MM.1S (cell line): ENCODE results near the gene MEIOSIN.
A peak's percentile ranks its signal among the peaks of the same experiment; 100 is the strongest.

Experiments
- DNase-seq: peaks from one replicate; pipeline ENCODE4 v3.0.0-alpha.2; 2015
- H2AFZ ChIP-seq: fragments of 300-600 bp; sonication (generic); 2 replicates; pipeline ENCODE4 v1.6.0; 2016; ENCODE audit warnings: antibody characterized with exemption, low read length
- H3F3A ChIP-seq: fragments of 300-600 bp; sonication (generic); 2 replicates; pipeline ENCODE4 v1.6.1; 2016; ENCODE audit warnings: mild to moderate bottlenecking, antibody characterized with exemption, low read length, moderate library complexity, mixed read lengths; ENCODE audit not compliant: insufficient read depth
- H3K27ac ChIP-seq: fragments of 300-600 bp; sonication (generic); 2 replicates; pipeline ENCODE4 v1.5.1; 2016; ENCODE audit warnings: mild to moderate bottlenecking, low read length
- H3K27me3 ChIP-seq: fragments of 300-600 bp; sonication (generic); replicated peaks from 2 replicates; pipeline ENCODE4 v1.6.0; 2016; ENCODE audit warnings: low read length; ENCODE audit not compliant: insufficient read depth
- H3K36me3 ChIP-seq: fragments of 300-600 bp; sonication (generic); replicated peaks from 2 replicates; pipeline ENCODE4 v1.6.1; 2016; ENCODE audit warnings: mild to moderate bottlenecking, low read length, mixed read lengths; ENCODE audit not compliant: insufficient read depth
- H3K4me1 ChIP-seq: fragments of 300-600 bp; sonication (generic); 2 replicates; pipeline ENCODE4 v1.6.1; 2016; ENCODE audit warnings: low read length, mixed read lengths
- H3K4me2 ChIP-seq: fragments of 300-600 bp; sonication (generic); 2 replicates; pipeline ENCODE4 v1.6.0; 2016; ENCODE audit warnings: low read depth, low read length
- H3K4me3 ChIP-seq: fragments of 300-600 bp; sonication (generic); 2 replicates; pipeline ENCODE4 v1.5.1; 2016; ENCODE audit warnings: low read length, mixed read lengths
- H3K79me2 ChIP-seq: fragments of 300-600 bp; sonication (generic); 2 replicates; pipeline ENCODE4 v1.6.1; 2016; ENCODE audit warnings: mixed run types, low read length, mixed read lengths
- H3K9ac ChIP-seq: fragments of 300-600 bp; sonication (generic); 2 replicates; pipeline ENCODE4 v1.6.1; 2016; ENCODE audit warnings: low read length, mixed read lengths
- H3K9me2 ChIP-seq: fragments of 300-600 bp; sonication (generic); replicated peaks from 2 replicates; pipeline ENCODE4 v1.6.1; 2016; ENCODE audit warnings: mild to moderate bottlenecking, low read length, mixed read lengths; ENCODE audit not compliant: insufficient read depth
- H3K9me3 ChIP-seq: fragments of 300-600 bp; sonication (generic); replicated peaks from 2 replicates; pipeline ENCODE4 v1.6.1; 2016; ENCODE audit warnings: mild to moderate bottlenecking, low read length, mixed read lengths; ENCODE audit not compliant: insufficient read depth
- H4K20me1 ChIP-seq: fragments of 300-600 bp; sonication (generic); 2 replicates; pipeline ENCODE4 v1.6.1; 2016; ENCODE audit warnings: mild to moderate bottlenecking, low read length, moderate library complexity, mixed read lengths; ENCODE audit not compliant: insufficient read depth
- EZH2 ChIP-seq: fragments of 300-600 bp; sonication (generic); optimal IDR thresholded peaks from 2 replicates; pipeline ENCODE3; 2017; ENCODE audit warnings: low read depth, mild to moderate bottlenecking, antibody characterized with exemption, low read length, mixed read lengths
- EZH2phosphoT487 ChIP-seq: fragments of 300-600 bp; sonication (generic); IDR thresholded peaks from 2 replicates; pipeline ENCODE4 v1.6.1; 2018; ENCODE audit warnings: antibody characterized with exemption, low read length
- TF ChIP-seq, protein P1 (sequence below): fragments of 300-600 bp; sonication (generic); IDR thresholded peaks from 2 replicates; pipeline ENCODE4 v1.5.1; 2016; ENCODE audit warnings: antibody characterized with exemption, low read length, mixed read lengths

Gene MEIOSIN

DNA sequence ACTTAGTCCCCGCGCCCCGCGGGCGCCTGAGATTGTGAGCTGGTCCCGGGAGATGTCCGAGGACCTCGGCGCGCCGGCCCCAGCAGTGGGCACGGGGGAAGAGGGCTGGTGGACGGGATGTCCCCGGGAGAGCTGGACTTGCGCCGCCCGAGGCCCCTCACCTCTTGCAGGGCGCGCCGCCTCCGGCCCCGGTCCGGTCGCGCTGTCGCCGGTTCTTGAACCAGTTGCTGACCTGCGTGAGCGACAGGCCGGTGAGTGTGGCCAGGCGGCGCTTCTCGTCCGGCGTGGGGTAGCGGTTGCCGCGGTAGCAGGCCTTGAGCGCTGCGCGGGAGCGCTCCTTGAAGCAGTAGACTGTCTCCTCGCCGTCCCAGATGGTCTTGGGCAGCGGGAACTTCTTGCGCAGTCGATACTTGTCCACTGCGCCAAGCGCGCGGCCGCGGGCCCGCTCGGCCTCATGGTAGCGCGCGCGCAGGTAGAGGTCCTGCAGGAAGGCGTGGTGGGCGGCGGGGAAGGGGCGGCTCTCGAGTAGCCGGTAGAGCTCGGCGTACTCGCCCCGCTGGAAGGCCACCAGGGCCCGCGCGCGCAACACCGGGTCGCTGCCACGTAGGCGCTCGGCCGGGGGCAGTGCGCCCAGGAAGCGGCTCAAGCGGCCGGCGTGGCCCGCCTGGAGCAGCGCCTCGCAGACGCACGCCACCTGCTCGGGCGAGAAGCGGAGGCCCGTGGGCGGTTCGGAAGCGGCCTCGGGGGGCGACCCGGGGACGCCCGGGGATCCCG, 34.8 kb downstream of the MEIOSIN start:
- Histone ChIP-seq H3K9me2 (no peaks in the 10 kb centered on the region), H3F3A (peaks cover 14% of the 10 kb centered on the region), H3K27me3 (peaks cover 22% of the 10 kb centered on the region; the same call in 1 of the 2 replicates), H3K9me3 (no peaks in the 10 kb centered on the region), H3K4me3 (peak overlapping the region; percentile 90), H3K36me3 (no peaks in the 10 kb centered on the region), H2AFZ (peak overlapping the region; percentile 64), H3K9ac (peak overlapping the region; percentile 7; the same call in 1 of the 2 replicates), H3K27ac (no peak overlapping the region), H3K4me2 (peak overlapping the region; percentile 99), H4K20me1 (no peaks in the 10 kb centered on the region), H3K4me1 (peaks cover 5% of the 10 kb centered on the region), H3K79me2 (no peaks in the 10 kb centered on the region)
- TF ChIP-seq EZH2phosphoT487: no peak
- TF ChIP-seq EZH2: no peak
- TF ChIP-seq, protein P1, sequence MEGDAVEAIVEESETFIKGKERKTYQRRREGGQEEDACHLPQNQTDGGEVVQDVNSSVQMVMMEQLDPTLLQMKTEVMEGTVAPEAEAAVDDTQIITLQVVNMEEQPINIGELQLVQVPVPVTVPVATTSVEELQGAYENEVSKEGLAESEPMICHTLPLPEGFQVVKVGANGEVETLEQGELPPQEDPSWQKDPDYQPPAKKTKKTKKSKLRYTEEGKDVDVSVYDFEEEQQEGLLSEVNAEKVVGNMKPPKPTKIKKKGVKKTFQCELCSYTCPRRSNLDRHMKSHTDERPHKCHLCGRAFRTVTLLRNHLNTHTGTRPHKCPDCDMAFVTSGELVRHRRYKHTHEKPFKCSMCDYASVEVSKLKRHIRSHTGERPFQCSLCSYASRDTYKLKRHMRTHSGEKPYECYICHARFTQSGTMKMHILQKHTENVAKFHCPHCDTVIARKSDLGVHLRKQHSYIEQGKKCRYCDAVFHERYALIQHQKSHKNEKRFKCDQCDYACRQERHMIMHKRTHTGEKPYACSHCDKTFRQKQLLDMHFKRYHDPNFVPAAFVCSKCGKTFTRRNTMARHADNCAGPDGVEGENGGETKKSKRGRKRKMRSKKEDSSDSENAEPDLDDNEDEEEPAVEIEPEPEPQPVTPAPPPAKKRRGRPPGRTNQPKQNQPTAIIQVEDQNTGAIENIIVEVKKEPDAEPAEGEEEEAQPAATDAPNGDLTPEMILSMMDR: no peak
- peak; percentile 44 for DNase-seq

DNA sequence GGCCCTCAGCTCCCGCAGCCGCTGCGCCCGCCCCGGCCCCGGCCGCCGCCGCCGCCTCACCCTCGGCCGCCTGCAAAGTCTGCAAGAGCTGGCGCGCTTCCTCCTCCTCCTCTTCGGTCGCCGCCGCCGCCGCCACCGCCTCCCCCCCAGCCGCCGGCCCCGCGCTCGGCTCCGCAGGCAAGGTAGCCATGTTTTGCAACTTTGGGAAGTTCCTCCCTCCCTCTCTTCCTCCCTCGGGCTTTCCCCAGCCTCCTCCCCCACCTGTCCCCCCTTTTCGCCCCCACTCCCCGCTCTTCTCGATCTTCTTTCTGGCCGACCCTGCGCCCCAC, 35.4 kb downstream of the MEIOSIN start:
- no peaks in the 10 kb centered on the region for H3K9me3 ChIP-seq
- peak overlapping the region; percentile 90 for H3K4me3 ChIP-seq
- peaks cover 5% of the 10 kb centered on the region for H3K4me1 ChIP-seq
- no peak overlapping the region for H3K27ac ChIP-seq
- H3K4me2 ChIP-seq: peak overlapping the region; percentile 99
- H4K20me1 ChIP-seq: no peaks in the 10 kb centered on the region
- peaks cover 19% of the 10 kb centered on the region; the same call in 1 of the 2 replicates for H3K27me3 ChIP-seq
- TF ChIP-seq, protein P1: no peak
- TF ChIP-seq EZH2phosphoT487 (no peak), EZH2 (no peak)
- peak overlapping the region; percentile 64; the same call in 1 of the 2 replicates for H3K9ac ChIP-seq
- H3K36me3 ChIP-seq: no peaks in the 10 kb centered on the region
- peak overlapping the region; percentile 90 for H2AFZ ChIP-seq
- no peak for DNase-seq
- H3K79me2 ChIP-seq: no peaks in the 10 kb centered on the region
- no peaks in the 10 kb centered on the region for H3K9me2 ChIP-seq
- H3F3A ChIP-seq: peaks cover 14% of the 10 kb centered on the region

DNA sequence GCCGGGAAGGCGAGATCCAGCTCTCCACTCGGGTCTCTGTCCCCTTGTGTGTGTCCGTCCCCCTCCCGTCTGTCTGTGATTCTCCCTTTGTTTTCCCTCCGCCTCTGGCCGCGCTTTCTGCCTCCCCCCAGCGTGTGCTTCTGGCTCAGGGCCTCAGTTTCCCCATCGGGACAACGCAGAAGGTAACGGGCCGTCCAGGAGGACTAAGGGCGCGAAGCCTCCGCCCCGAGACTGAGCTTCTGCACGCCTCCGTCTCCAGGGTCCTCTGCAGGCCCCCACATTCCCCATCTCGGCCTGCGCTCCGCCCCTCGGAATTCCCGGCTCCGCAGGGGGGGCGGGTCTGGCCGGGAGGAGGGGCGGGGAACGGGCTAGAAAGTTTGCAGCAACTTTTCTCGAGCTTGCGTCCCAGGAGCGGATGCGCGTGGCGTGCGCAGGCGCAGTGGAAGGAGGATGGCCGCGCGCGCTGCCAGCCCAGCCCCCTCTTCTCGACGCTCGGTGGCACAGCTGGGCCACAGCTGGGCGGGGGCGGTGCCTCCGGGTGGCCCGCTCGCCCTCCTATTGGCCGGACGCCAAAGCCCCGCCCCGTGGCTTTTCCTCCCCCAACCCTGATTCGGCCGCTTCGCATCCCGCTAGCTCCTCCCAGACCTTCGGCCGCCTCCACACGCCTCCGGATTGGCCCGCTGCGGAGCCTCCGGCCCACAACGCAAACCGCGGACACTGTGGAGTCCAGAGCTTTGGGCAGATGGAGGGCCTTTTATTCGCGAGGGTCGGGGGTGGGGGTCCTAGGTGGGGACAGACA, 35.9 kb downstream of the MEIOSIN start, which contains the start of gene SIX5:
Gene SIX5 (minus strand): TSS at position 269 of the 799 bp plus-strand sequence. CDS start 408 bp downstream, outside the sequence.
- peaks cover 5% of the 10 kb centered on the region for H3K4me1 ChIP-seq
- H3K9me3 ChIP-seq: no peaks in the 10 kb centered on the region
- H2AFZ ChIP-seq: peak within 1 kb of the TSS; percentile 90
- H3K27ac ChIP-seq: peak within 1 kb of the TSS; percentile 76; the same call in 1 of the 2 replicates
- H3K36me3 ChIP-seq: no peaks in the 10 kb centered on the region
- peak within 1 kb of the TSS; percentile 64; the same call in 1 of the 2 replicates for H3K9ac ChIP-seq
- H3K27me3 ChIP-seq: peaks cover 13% of the 10 kb centered on the region; the same call in 1 of the 2 replicates
- no peaks in the 10 kb centered on the region for H3K79me2 ChIP-seq
- peak within 1 kb of the TSS; percentile 99 for H3K4me2 ChIP-seq
- peak within 1 kb of the TSS; percentile 90 for H3K4me3 ChIP-seq
- no peaks in the 10 kb centered on the region for H4K20me1 ChIP-seq
- no peaks in the 10 kb centered on the region for H3K9me2 ChIP-seq
- no peak for TF ChIP-seq EZH2phosphoT487
- TF ChIP-seq EZH2: no peak
- TF ChIP-seq, protein P1: no peak
- peak; percentile 97 for DNase-seq
- peaks cover 14% of the 10 kb centered on the region for H3F3A ChIP-seq
